Adipocyte (in vitro differentiated cells): Measurements from ENCODE around the gene CELSR3.

Source experiments
- DNase-seq: peaks from one replicate; pipeline ENCODE4 v3.0.0-alpha.2; 2015; ENCODE audit warnings: low read depth
- H3K27me3 ChIP-seq: replicated peaks from 2 replicates; pipeline ENCODE4 v1.7.0; 2013; ENCODE audit warnings: mild to moderate bottlenecking, low read length, moderate library complexity; ENCODE audit not compliant: control insufficient read depth, insufficient read depth
- H3K36me3 ChIP-seq: 2 replicates; pipeline ENCODE4 v1.7.0; 2013; ENCODE audit warnings: low read length, mild to moderate bottlenecking, moderate library complexity; ENCODE audit not compliant: control insufficient read depth, insufficient read depth, severe bottlenecking
- H3K4me1 ChIP-seq: 2 replicates; pipeline ENCODE4 v1.7.0; 2013; ENCODE audit warnings: mild to moderate bottlenecking, low read length, moderate library complexity; ENCODE audit not compliant: control insufficient read depth, insufficient read depth
- H3K4me3 ChIP-seq: 2 replicates; pipeline ENCODE4 v1.7.0; 2013; ENCODE audit warnings: mild to moderate bottlenecking, low read length, moderate library complexity
- H3K9ac ChIP-seq: 2 replicates; pipeline ENCODE4 v1.7.0; 2013; ENCODE audit warnings: mild to moderate bottlenecking, low read length, moderate library complexity
- H3K9me3 ChIP-seq: 2 replicates; pipeline ENCODE4 v1.7.0; 2013; ENCODE audit warnings: mild to moderate bottlenecking, low read length, moderate library complexity; ENCODE audit not compliant: control insufficient read depth

The CELSR3 gene

DNA sequence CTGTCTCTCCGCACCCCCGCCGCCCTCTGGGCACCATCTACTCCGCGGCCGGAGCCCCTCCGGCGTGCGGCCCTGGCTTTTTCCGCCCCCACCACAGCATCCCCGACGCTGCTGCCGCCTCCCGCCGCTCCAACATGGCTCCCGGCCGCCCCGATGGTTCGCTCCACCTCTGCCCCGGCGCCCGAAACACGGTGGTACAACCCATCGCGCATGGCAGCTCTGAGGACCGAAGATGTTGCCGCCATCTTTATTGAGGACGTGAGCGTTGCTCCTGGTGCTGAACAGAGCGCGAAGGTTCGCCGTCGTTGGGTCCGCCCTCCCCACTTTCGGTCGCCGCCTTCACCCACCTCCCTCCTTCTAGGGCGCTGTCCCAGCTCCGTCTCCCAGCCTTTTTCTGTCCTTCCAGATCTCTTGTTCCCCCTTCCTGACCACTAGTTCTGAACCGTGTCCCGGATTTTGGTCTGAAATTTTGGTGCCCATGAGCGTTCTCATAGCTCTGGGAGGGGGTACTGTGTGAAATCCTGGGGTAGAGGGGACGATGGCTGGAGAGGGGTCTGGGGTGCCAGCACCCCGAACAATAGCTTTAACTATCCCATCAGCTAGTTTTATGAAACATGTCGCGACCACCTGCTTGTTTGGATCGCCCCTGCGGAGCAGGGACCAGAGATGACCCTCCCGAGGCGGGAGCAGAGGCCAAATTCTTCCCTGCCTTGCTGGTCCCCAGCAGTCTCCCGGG is at the start of gene CELSR3:
CELSR3 (minus strand) TSS at position 134 of the 736 bp plus-strand sequence. CDS start 252 bp downstream, outside the sequence.
- no peaks in the 10 kb centered on the region for H3K27me3 ChIP-seq
- peak; percentile 81 for DNase-seq
- H3K36me3 ChIP-seq: no peaks in the 10 kb centered on the region
- H3K9ac ChIP-seq: peak within 1 kb of the TSS; percentile 83
- peak within 1 kb of the TSS; percentile 84 for H3K4me3 ChIP-seq
- H3K4me1 ChIP-seq: peaks cover 22% of the 10 kb centered on the region
- no peaks in the 10 kb centered on the region for H3K9me3 ChIP-seq

DNA sequence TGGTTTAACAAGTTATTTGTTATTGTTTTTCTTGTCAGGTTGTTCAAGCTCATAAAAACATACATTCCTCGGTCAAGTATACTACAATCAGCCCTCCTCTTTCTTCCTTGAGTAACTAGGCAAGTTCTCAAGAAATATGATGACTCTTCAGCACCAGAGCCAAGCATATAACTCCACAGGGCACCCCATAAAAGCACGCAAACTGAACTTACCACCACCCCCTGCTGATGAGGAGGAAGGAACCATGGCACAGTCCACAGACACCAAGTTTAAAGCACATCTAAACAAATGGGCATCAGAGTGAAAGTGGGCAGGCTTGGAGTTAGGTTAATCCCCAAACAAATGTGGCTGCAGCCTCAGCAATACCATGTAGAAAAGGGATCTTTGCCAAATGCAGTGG is 49.0 kb upstream of the CELSR3 start:
- H3K9me3 ChIP-seq: no peaks in the 10 kb centered on the region
- DNase-seq: no peak
- no peak overlapping the region for H3K9ac ChIP-seq
- no peak overlapping the region for H3K4me3 ChIP-seq
- peaks cover 50% of the 10 kb centered on the region for H3K4me1 ChIP-seq
- H3K27me3 ChIP-seq: no peaks in the 10 kb centered on the region
- H3K36me3 ChIP-seq: peaks cover 49% of the 10 kb centered on the region

GRCh38 chr3:48709051-48709461 is 46.4 kb upstream of the CELSR3 start:
- Histone ChIP-seq H3K36me3 (peaks cover 39% of the 10 kb centered on the region), H3K4me3 (no peak overlapping the region), H3K4me1 (peaks cover 42% of the 10 kb centered on the region)

GRCh38 chr3:48708481-48708889 is 45.8 kb upstream of the CELSR3 start:
- Histone ChIP-seq H3K4me3 (no peak overlapping the region), H3K36me3 (peaks cover 36% of the 10 kb centered on the region), H3K27me3 (no peaks in the 10 kb centered on the region), H3K4me1 (peaks cover 48% of the 10 kb centered on the region), H3K9me3 (no peaks in the 10 kb centered on the region), H3K9ac (no peak overlapping the region)
- DNase-seq: peak; percentile 57

More at GRCh38 chr3:48709051-48709461, 46.4 kb upstream of the CELSR3 start:
- DNase-seq: no peak
- H3K27me3 ChIP-seq: no peaks in the 10 kb centered on the region
- no peaks in the 10 kb centered on the region for H3K9me3 ChIP-seq
- no peak overlapping the region for H3K9ac ChIP-seq

DNA sequence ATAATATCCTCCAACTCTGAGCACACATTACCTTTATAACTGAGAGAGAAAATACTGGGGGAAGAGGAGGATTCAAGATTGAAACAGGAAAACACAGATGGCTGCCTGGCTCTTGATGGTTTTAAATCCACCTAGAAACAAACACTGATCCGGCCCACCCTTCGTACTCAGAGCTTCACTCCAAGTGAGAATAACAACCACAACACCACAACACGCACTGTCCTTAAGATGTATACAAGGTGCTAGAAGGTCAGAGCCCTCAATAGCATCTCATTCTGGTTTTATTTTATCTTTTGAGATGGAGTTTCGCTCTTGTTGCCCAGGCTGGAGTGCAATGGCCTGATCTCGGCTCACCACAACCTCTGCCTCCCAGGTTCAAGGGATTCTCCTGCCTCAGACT is 44.5 kb upstream of the CELSR3 start:
- Histone ChIP-seq H3K27me3 (no peaks in the 10 kb centered on the region), H3K36me3 (peaks cover 34% of the 10 kb centered on the region), H3K9me3 (no peaks in the 10 kb centered on the region), H3K9ac (no peak overlapping the region), H3K4me1 (peaks cover 57% of the 10 kb centered on the region), H3K4me3 (no peak overlapping the region)
- DNase-seq: no peak

GRCh38 chr3:48702320-48702920 is 39.7 kb upstream of the CELSR3 start:
- Histone ChIP-seq H3K4me3 (no peak overlapping the region), H3K27me3 (no peaks in the 10 kb centered on the region), H3K36me3 (peaks cover 38% of the 10 kb centered on the region), H3K9ac (no peak overlapping the region), H3K9me3 (no peaks in the 10 kb centered on the region), H3K4me1 (peaks cover 35% of the 10 kb centered on the region)
- no peak for DNase-seq

GRCh38 chr3:48700731-48701405 is 38.2 kb upstream of the CELSR3 start:
- Histone ChIP-seq H3K4me3 (no peak overlapping the region), H3K9me3 (no peaks in the 10 kb centered on the region), H3K36me3 (peaks cover 34% of the 10 kb centered on the region), H3K4me1 (peaks cover 40% of the 10 kb centered on the region), H3K27me3 (no peaks in the 10 kb centered on the region), H3K9ac (no peak overlapping the region)
- no peak for DNase-seq

DNA sequence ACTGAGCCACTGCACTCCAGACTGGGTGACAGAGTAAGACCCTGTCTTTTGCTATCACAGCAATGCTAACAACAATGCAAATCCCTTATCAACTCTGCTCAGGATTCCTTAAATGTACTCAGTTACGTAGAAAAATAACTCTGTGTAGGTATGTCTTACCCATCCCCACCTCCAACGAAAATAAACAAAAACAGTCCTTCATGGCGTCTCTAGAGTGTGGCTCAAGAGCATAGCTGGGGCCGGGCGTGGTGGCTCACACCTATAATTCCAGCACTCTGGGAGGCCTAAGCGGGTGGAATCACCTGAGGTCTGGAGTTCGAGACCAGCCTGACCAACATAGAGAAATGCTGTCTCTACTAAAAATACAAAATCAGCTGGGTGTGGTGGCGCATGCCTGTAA is 36.2 kb upstream of the CELSR3 start:
- peaks cover 39% of the 10 kb centered on the region for H3K36me3 ChIP-seq
- no peak overlapping the region for H3K4me3 ChIP-seq
- peaks cover 49% of the 10 kb centered on the region for H3K4me1 ChIP-seq
- no peaks in the 10 kb centered on the region for H3K27me3 ChIP-seq
- no peaks in the 10 kb centered on the region for H3K9me3 ChIP-seq
- H3K9ac ChIP-seq: no peak overlapping the region
- DNase-seq: no peak

- no peaks in the 10 kb centered on the region for H3K9me3 ChIP-seq
- H3K9ac ChIP-seq: no peak overlapping the region
- no peaks in the 10 kb centered on the region for H3K27me3 ChIP-seq
- H3K4me3 ChIP-seq: no peak overlapping the region
- peaks cover 50% of the 10 kb centered on the region for H3K4me1 ChIP-seq
- H3K36me3 ChIP-seq: peaks cover 48% of the 10 kb centered on the region
- no peak for DNase-seq
Observed at GRCh38 chr3:48697952-48698351, 35.3 kb upstream of the CELSR3 start.

- H3K27me3 ChIP-seq: no peaks in the 10 kb centered on the region
- no peak overlapping the region for H3K9ac ChIP-seq
- peaks cover 60% of the 10 kb centered on the region for H3K36me3 ChIP-seq
- no peaks in the 10 kb centered on the region for H3K9me3 ChIP-seq
- H3K4me1 ChIP-seq: peaks cover 54% of the 10 kb centered on the region
- H3K4me3 ChIP-seq: no peak overlapping the region
- no peak for DNase-seq
Observed at GRCh38 chr3:48696601-48697000, 33.9 kb upstream of the CELSR3 start.

DNA sequence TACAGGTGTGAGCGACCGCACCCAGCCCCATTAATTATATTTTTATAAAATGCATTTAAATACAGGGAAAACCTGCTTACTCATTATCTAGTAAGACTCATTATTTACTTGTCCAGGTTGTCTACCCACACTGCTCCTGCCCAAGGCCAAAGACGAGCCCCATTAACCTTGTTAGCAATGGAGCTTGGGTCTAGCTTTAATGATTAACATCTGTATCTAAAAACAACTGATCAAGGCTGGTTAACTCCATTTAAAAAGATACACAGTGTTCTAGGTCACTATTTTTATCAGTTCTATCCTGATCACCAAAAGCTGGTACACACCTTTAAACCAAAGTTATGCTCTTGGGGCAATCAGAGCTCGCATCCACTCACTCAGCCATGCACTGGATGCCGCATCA is 33.5 kb upstream of the CELSR3 start:
- no peaks in the 10 kb centered on the region for H3K27me3 ChIP-seq
- H3K9ac ChIP-seq: no peak overlapping the region
- no peak overlapping the region for H3K4me3 ChIP-seq
- H3K36me3 ChIP-seq: peaks cover 62% of the 10 kb centered on the region
- H3K9me3 ChIP-seq: no peaks in the 10 kb centered on the region
- no peak for DNase-seq
- H3K4me1 ChIP-seq: peaks cover 54% of the 10 kb centered on the region
